Endothelial cell of umbilical vein (primary cell): ENCODE results near the gene SLC9A9. TPM values are rescaled to one million over a fixed set of nuclear protein-coding genes. Genes with fewer than 3 reads are reported as not detected.

Experiments used
- BruUV-seq: library from RNA; stranded (reverse); fragments of 400-500 nt; replicated peaks from 2 replicates; lab custom pipeline; 2021; lab: Mats Ljungman, UMichigan
- CTCF ChIA-PET: fragments of 300-600, 350-600 bp; sonication (Branson Sonifier 250); formaldehyde crosslinking; loops from one replicate; lab custom pipeline; 2021; ENCODE audit warnings: antibody characterized with exemption, inconsistent platforms; lab: Charles Lee
- POLR2A ChIA-PET: fragments of 300-600, 350-600 bp; sonication (Branson Sonifier 250); formaldehyde crosslinking; loops from one replicate; lab custom pipeline; 2021; ENCODE audit warnings: antibody characterized with exemption, inconsistent platforms; lab: Charles Lee
- DNase-seq: peaks from one replicate; pipeline ENCODE4 v3.0.0-alpha.2; 2011; ENCODE audit warnings: low read depth, low spot score
- FAIRE-seq: peaks from 2 replicates; lab custom pipeline; 2011; peaks lifted over from hg19 to GRCh38; lab: Jason Lieb, UNC
- H2AFZ ChIP-seq: 2 replicates; pipeline ENCODE4 v1.6.0; 2012; ENCODE audit warnings: low read depth, low read length, control low read depth, inconsistent platforms
- H3K27ac ChIP-seq: 2 replicates; pipeline ENCODE4 v1.5.1; 2011; ENCODE audit warnings: low read depth, mild to moderate bottlenecking, control low read depth, low read length, moderate library complexity; ENCODE audit not compliant: insufficient read depth
- H3K27me3 ChIP-seq, 2 experiments: 2 replicates each; pipeline versions ENCODE4 v1.6.0 to v1.6.1; 2011; ENCODE audit warnings: low read length in 2 of 2, mixed read lengths in 1 of 2; ENCODE audit not compliant: control insufficient read depth in 2 of 2, insufficient read depth in 2 of 2
- H3K36me3 ChIP-seq, 2 experiments: 2 replicates in 1 of 2; 3 replicates in 1 of 2; pipeline ENCODE4 v1.5.1; 2011; ENCODE audit warnings: low read length in 2 of 2, mild to moderate bottlenecking in 1 of 2, moderate library complexity in 1 of 2; ENCODE audit not compliant: control insufficient read depth in 2 of 2, insufficient read depth in 2 of 2; ENCODE audit errors: extremely low read depth in 1 of 2
- H3K4me1 ChIP-seq: 3 replicates; pipeline ENCODE4 v1.5.1; 2011; ENCODE audit warnings: mild to moderate bottlenecking, low read length; ENCODE audit not compliant: control insufficient read depth, insufficient read depth; ENCODE audit errors: extremely low read depth
- H3K4me2 ChIP-seq: 2 replicates; pipeline ENCODE4 v1.6.1; 2011; ENCODE audit warnings: low read length, control low read depth, mixed read lengths; ENCODE audit not compliant: insufficient read depth
- H3K4me3 ChIP-seq, 3 experiments: fragments of 200-600 bp in 1 of 3; sonication (generic), shearing (Covaris generic) in 1 of 3; replicated peaks in 1 of 3; 2 replicates each; pipeline ENCODE4 v1.5.1; 2011 to 2016; ENCODE audit warnings: control low read depth in 3 of 3, low read length in 3 of 3, mild to moderate bottlenecking in 2 of 3, inconsistent platforms in 1 of 3, low read depth in 1 of 3, moderate library complexity in 1 of 3; ENCODE audit not compliant: insufficient read depth in 1 of 3
- H3K79me2 ChIP-seq: 2 replicates; pipeline ENCODE4 v1.6.0; 2012; ENCODE audit warnings: low read length, inconsistent platforms; ENCODE audit not compliant: control insufficient read depth, insufficient read depth
- H3K9ac ChIP-seq: replicated peaks from 2 replicates; pipeline ENCODE3; 2011; ENCODE audit warnings: low read length, control low read depth; ENCODE audit not compliant: insufficient read depth; ENCODE audit errors: extremely low read depth
- H3K9me1 ChIP-seq: replicated peaks from 3 replicates; pipeline ENCODE4 v1.6.0; 2011; ENCODE audit warnings: mild to moderate bottlenecking, low read length; ENCODE audit not compliant: control insufficient read depth, insufficient read depth; ENCODE audit errors: extremely low read depth
- H3K9me3 ChIP-seq: replicated peaks from 2 replicates; pipeline ENCODE4 v1.5.1; 2012; ENCODE audit warnings: low read length, inconsistent platforms; ENCODE audit not compliant: control insufficient read depth, insufficient read depth
- H4K20me1 ChIP-seq: replicated peaks from 2 replicates; pipeline ENCODE3; 2011; ENCODE audit warnings: mild to moderate bottlenecking, low read length; ENCODE audit not compliant: control insufficient read depth, insufficient read depth; ENCODE audit errors: extremely low read depth
- CTCF ChIP-seq, 2 donors: IDR thresholded peaks; 1 replicate in 1 of 2; 2 replicates in 1 of 2; pipeline ENCODE4 v1.5.1; 2011; ENCODE audit warnings: low read length in 2 of 2, mild to moderate bottlenecking in 2 of 2, moderate library complexity in 2 of 2, control low read depth in 1 of 2, inconsistent platforms in 1 of 2, low read depth in 1 of 2; ENCODE audit not compliant: insufficient read depth in 1 of 2; ENCODE audit errors: extremely low read depth in 1 of 2
- EZH2 ChIP-seq: IDR thresholded peaks from 2 replicates; pipeline ENCODE4 v1.6.1; 2012; ENCODE audit warnings: borderline replicate concordance, low read depth, mild to moderate bottlenecking, moderate library complexity, low read length, inconsistent platforms; ENCODE audit not compliant: severe bottlenecking
- FOS ChIP-seq: IDR thresholded peaks from 2 replicates; pipeline ENCODE4 v1.6.1; 2011; ENCODE audit warnings: mild to moderate bottlenecking, low read length, moderate library complexity, borderline replicate concordance; ENCODE audit not compliant: insufficient read depth
- GATA2 ChIP-seq: IDR thresholded peaks from 2 replicates; pipeline ENCODE4 v1.7.0; 2011; ENCODE audit warnings: low read depth, mild to moderate bottlenecking, moderate library complexity, mixed read lengths, low read length; ENCODE audit not compliant: insufficient read length, insufficient read depth
- JUN ChIP-seq: IDR thresholded peaks from 2 replicates; pipeline ENCODE4 v1.6.1; 2011; ENCODE audit warnings: borderline replicate concordance, low read depth; ENCODE audit not compliant: insufficient read length, insufficient read depth
- MAX ChIP-seq: IDR thresholded peaks from 2 replicates; pipeline ENCODE4 v1.6.1; 2011; ENCODE audit not compliant: insufficient read depth, insufficient read length
- MYC ChIP-seq: IDR thresholded peaks from one replicate; pipeline ENCODE4 v1.6.1; 2011; ENCODE audit warnings: mild to moderate bottlenecking, low read depth, low read length
- POLR2A ChIP-seq: IDR thresholded peaks from 2 replicates; pipeline ENCODE4 v1.6.1; 2012; ENCODE audit warnings: low read depth, mild to moderate bottlenecking, control low read depth, low read length
- POLR2AphosphoS5 ChIP-seq: IDR thresholded peaks from 2 replicates; pipeline ENCODE4 v1.6.1; 2012; ENCODE audit warnings: low read depth, mild to moderate bottlenecking, control low read depth, low read length, moderate library complexity; ENCODE audit not compliant: insufficient read depth
- dilution Hi-C: fragments of 300-500 bp; cut with MboI; formaldehyde crosslinking; loops from one replicate; pipeline ENCODE4 v1.15.0; 2019; ENCODE audit warnings: low sequenced_read_pairs; ENCODE audit not compliant: extremely low pct_ligation_motif_present
- intact Hi-C: fragments of 100-400 bp; cut with micrococcal nuclease; formaldehyde crosslinking; loops from one replicate; pipeline ENCODE4 v1.10.0; 2022
- polyA plus RNA-seq, 4 experiments: library from polyadenylated mRNA; depleted of rRNA in 3 of 4; stranded (reverse) in 3 of 4; unstranded in 1 of 4; fragments of >200 nt; gene quantifications; 2 replicates each; pipeline versions ENCODE4 v1.2.1 to v1.2.3, GENCODE V29; 2011 to 2012; ENCODE audit warnings: missing spikeins in 1 of 4
- total RNA-seq: library from RNA; stranded (reverse); gene quantifications from 2 replicates; pipeline ENCODE4 v1.2.3, GENCODE V29; 2021

SLC9A9 gene
- total and polyA plus RNA-seq, 2 donors (not counting 3 experiments of a cell fraction or from before 2014, with no cell fraction given), result 1.5 to 1.8 TPM

GRCh38 chr3:143410259-143410658 is 438.0 kb downstream of the SLC9A9 start:
- TF ChIP-seq JUN (no peak), FOS (no peak), EZH2 (no peak), POLR2A (no peak), GATA2 (no peak), POLR2AphosphoS5 (no peak), MAX (no peak), MYC (no peak), CTCF (IDR thresholded peaks at IDR 0.05; ENCODE audit: extremely low read depth in 1 of 2, insufficient read depth in 1 of 2, low read depth in 1 of 2, low read length in 2 of 2) (no peak)
- Histone ChIP-seq H3K79me2 (no peaks in the 10 kb centered on the region), H3K9ac (no peak overlapping the region), H3K36me3 (no peaks in the 10 kb centered on the region), H3K4me1 (no peaks in the 10 kb centered on the region), H3K4me3 (no peak overlapping the region), H3K9me3 (no peaks in the 10 kb centered on the region), H3K27ac (no peak overlapping the region), H3K27me3 (no peaks in the 10 kb centered on the region), H4K20me1 (no peaks in the 10 kb centered on the region), H2AFZ (no peak overlapping the region), H3K9me1 (no peaks in the 10 kb centered on the region), H3K4me2 (no peak overlapping the region)
- FAIRE-seq, result no peak
- DNase-seq, result no peak
- ChIA-PET POLR2A (no interaction called here), CTCF (interaction anchor here (1.0 kb wide), 1 partner anchor 23 kb away, joined by 3 read pairs; no protein-coding TSS in a partner anchor)
- dilution Hi-C loops (no loop called here), intact Hi-C loops (no loop called here)
- no TSS peak for BruUV-seq
